ENCODE data around the gene CBFB.

DNA sequence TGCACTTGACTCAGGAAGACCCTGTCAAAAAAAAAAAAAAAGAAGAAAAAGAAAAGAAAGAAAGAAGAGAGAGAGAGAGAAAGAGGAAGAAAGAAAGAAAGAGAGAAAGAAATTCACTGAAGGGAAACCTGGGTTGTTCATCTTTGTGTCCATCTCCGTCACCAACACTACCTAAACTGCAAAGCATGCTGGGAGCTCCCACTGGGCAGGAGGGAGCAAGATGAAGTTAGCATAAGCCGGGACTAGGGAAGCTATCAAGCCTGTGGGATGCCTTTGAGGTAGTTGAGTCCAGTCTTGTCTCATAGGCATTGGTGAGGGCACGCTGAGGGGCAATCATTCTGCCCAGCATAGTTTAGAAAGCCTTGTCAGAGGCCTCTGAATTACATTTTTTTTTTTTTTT, 7.6 kb upstream of the CBFB start:
- TF ChIP-seq, protein P1, sequence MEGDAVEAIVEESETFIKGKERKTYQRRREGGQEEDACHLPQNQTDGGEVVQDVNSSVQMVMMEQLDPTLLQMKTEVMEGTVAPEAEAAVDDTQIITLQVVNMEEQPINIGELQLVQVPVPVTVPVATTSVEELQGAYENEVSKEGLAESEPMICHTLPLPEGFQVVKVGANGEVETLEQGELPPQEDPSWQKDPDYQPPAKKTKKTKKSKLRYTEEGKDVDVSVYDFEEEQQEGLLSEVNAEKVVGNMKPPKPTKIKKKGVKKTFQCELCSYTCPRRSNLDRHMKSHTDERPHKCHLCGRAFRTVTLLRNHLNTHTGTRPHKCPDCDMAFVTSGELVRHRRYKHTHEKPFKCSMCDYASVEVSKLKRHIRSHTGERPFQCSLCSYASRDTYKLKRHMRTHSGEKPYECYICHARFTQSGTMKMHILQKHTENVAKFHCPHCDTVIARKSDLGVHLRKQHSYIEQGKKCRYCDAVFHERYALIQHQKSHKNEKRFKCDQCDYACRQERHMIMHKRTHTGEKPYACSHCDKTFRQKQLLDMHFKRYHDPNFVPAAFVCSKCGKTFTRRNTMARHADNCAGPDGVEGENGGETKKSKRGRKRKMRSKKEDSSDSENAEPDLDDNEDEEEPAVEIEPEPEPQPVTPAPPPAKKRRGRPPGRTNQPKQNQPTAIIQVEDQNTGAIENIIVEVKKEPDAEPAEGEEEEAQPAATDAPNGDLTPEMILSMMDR (IDR thresholded peaks at IDR 0.05), result no peak
- TF ChIP-seq POLR2AphosphoS5 (IDR thresholded peaks at IDR 0.05) (no peak), POLR2A (IDR thresholded peaks at IDR 0.05) (no peak)
